ENCODE measurements around the gene POLR3GL.

Gene POLR3GL

GRCh38 chr1:145980457-145980994 is 16.0 kb downstream of the POLR3GL start:
- Histone ChIP-seq H3K27me3 (replicated peaks; ENCODE audit: control insufficient read depth, insufficient read depth, low read length, poor library complexity, severe bottlenecking) (no peaks in the 10 kb centered on the region), H3K9me3 (ENCODE audit: control insufficient read depth, low read length) (no peaks in the 10 kb centered on the region), H3K27ac (ENCODE audit: insufficient read depth, low read length, poor library complexity, severe bottlenecking) (peak overlapping the region; percentile 92), H3K4me1 (ENCODE audit: control insufficient read depth, insufficient read depth, low read length, poor library complexity, severe bottlenecking) (peaks cover 80% of the 10 kb centered on the region), H3K4me3 (ENCODE audit: insufficient read depth, low read depth, low read length, poor library complexity, severe bottlenecking) (peak overlapping the region; percentile 42), H3K36me3 (ENCODE audit: control insufficient read depth, insufficient read depth, low read length) (no peaks in the 10 kb centered on the region)
- no peak for DNase-seq

DNA sequence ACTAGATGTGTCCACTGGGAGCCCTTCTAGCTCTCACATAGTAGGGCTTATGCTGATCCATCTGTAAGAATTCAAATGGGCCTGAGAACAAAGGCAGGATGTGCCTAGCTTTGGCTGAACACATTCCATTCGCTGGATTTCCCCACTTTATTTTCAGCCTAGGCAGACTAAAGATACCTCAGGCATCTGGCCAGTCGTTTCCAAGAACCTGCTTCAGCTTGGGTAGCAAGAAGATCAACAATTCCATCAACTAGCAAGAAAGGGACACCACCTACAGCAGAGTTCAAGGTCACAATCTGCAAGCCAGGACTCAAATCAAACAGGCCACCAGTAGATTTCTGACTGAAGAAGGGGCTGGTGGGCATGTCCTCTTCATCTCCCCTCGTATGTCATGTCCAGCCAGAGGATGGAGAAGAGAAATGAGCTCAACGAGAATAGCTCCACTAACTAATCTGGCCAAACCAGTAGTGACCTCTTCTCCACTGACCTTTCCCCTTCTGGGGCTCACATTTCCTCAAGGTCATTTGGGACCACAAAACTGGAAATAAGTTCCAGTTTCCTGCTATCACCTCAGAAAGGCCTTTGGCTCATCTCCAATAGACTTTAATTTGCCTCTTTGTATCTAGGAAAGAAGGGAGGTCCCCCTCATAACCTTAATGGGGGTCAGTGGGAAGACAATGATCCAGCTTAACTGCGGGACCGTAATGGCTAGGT is 17.7 kb downstream of the POLR3GL start:
- Histone ChIP-seq H3K4me1 (ENCODE audit: control insufficient read depth, insufficient read depth, low read length, poor library complexity, severe bottlenecking) (peaks cover 85% of the 10 kb centered on the region), H3K4me3 (ENCODE audit: insufficient read depth, low read depth, low read length, poor library complexity, severe bottlenecking) (no peak overlapping the region), H3K9me3 (ENCODE audit: control insufficient read depth, low read length) (no peaks in the 10 kb centered on the region), H3K36me3 (ENCODE audit: control insufficient read depth, insufficient read depth, low read length) (no peaks in the 10 kb centered on the region), H3K27me3 (replicated peaks; ENCODE audit: control insufficient read depth, insufficient read depth, low read length, poor library complexity, severe bottlenecking) (no peaks in the 10 kb centered on the region), H3K27ac (ENCODE audit: insufficient read depth, low read length, poor library complexity, severe bottlenecking) (peak overlapping the region; percentile 46)
- DNase-seq, result no peak

- peaks cover 77% of the 10 kb centered on the region for H3K4me1 ChIP-seq (ENCODE audit: control insufficient read depth, insufficient read depth, low read length, poor library complexity, severe bottlenecking)
- DNase-seq, result no peak
- H3K4me3 ChIP-seq (ENCODE audit: insufficient read depth, low read depth, low read length, poor library complexity, severe bottlenecking), result no peak overlapping the region
- no peaks in the 10 kb centered on the region for H3K36me3 ChIP-seq (ENCODE audit: control insufficient read depth, insufficient read depth, low read length)
- H3K27me3 ChIP-seq (replicated peaks; ENCODE audit: control insufficient read depth, insufficient read depth, low read length, poor library complexity, severe bottlenecking), result no peaks in the 10 kb centered on the region
- H3K9me3 ChIP-seq (ENCODE audit: control insufficient read depth, low read length), result no peaks in the 10 kb centered on the region
- H3K27ac ChIP-seq (ENCODE audit: insufficient read depth, low read length, poor library complexity, severe bottlenecking), result peak overlapping the region; percentile 46
These were observed 18.8 kb downstream of the POLR3GL start for GRCh38 chr1:145983206-145983675.

DNA sequence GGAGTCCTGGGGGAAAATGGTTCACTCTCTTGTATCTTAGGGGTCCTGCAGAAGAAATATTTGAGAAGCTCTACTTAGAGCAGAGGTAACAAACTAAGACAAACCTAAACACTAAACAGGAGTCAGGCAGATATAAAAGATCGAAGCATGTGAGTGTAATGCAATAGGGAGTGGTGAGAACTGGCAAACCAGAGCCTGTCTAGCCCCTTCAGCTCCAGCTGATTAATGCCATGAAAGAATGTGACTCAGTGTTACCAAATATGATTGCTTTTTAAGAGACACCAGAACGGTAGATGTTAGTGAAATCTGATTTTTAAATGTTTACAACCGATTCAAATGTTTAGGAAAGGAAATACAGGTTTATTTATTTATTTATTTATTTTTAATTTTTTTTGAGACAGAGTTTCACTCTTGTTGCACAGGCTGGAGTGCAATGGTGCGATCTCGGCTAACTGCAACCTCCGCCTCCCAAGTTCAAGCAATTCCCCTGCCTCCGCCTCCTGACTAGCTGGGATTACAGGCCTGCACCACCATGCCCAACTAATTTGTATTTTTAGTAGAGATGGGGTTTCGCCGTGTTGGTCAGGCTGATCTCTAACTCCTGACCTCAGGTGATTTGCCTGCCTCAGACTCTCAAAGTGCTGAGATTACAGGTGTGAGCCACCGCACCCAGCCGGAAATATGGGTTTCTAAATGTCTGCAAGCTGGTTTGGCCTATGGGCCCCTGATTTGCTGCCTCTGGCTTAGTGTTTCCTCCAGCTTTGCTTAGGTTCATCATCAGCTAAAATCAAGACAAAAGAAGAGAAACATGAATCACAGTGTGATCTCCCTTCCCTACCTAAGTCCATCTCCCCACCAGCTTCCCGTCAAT is 19.7 kb downstream of the POLR3GL start:
- H3K36me3 ChIP-seq (ENCODE audit: control insufficient read depth, insufficient read depth, low read length), result no peaks in the 10 kb centered on the region
- H3K4me1 ChIP-seq (ENCODE audit: control insufficient read depth, insufficient read depth, low read length, poor library complexity, severe bottlenecking), result peaks cover 68% of the 10 kb centered on the region
- H3K9me3 ChIP-seq (ENCODE audit: control insufficient read depth, low read length), result no peaks in the 10 kb centered on the region
- H3K27me3 ChIP-seq (replicated peaks; ENCODE audit: control insufficient read depth, insufficient read depth, low read length, poor library complexity, severe bottlenecking), result no peaks in the 10 kb centered on the region
- no peak overlapping the region for H3K4me3 ChIP-seq (ENCODE audit: insufficient read depth, low read depth, low read length, poor library complexity, severe bottlenecking)
- peak overlapping the region; percentile 45 for H3K27ac ChIP-seq (ENCODE audit: insufficient read depth, low read length, poor library complexity, severe bottlenecking)
- DNase-seq, result peak; percentile 34 to 48 (median 40)

DNA sequence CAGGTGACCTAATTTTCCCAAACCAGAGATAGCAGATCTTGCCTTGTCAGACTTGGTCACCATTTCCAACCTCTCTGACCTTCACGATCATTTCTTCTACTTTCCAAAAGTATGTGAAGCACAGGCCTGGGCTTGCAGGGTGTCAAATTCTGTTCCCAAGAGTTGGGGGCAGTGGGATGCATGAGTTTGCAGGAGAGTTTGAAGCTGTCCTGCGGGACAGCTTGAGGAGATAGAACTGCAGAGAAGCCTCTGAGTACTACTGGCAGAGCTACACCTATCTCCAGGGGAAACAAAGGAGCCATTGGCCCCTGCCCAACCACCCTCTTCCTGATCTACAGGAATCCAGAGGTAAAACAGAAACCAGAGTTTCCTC is 20.6 kb downstream of the POLR3GL start:
- H3K4me3 ChIP-seq (ENCODE audit: insufficient read depth, low read depth, low read length, poor library complexity, severe bottlenecking), result peak overlapping the region; percentile 16
- no peaks in the 10 kb centered on the region for H3K9me3 ChIP-seq (ENCODE audit: control insufficient read depth, low read length)
- H3K36me3 ChIP-seq (ENCODE audit: control insufficient read depth, insufficient read depth, low read length), result no peaks in the 10 kb centered on the region
- no peaks in the 10 kb centered on the region for H3K27me3 ChIP-seq (replicated peaks; ENCODE audit: control insufficient read depth, insufficient read depth, low read length, poor library complexity, severe bottlenecking)
- DNase-seq, result no peak
- peaks cover 61% of the 10 kb centered on the region for H3K4me1 ChIP-seq (ENCODE audit: control insufficient read depth, insufficient read depth, low read length, poor library complexity, severe bottlenecking)
- H3K27ac ChIP-seq (ENCODE audit: insufficient read depth, low read length, poor library complexity, severe bottlenecking), result peak overlapping the region; percentile 45

- Histone ChIP-seq H3K4me1 (ENCODE audit: control insufficient read depth, insufficient read depth, low read length, poor library complexity, severe bottlenecking) (peaks cover 54% of the 10 kb centered on the region), H3K9me3 (ENCODE audit: control insufficient read depth, low read length) (no peaks in the 10 kb centered on the region), H3K27me3 (replicated peaks; ENCODE audit: control insufficient read depth, insufficient read depth, low read length, poor library complexity, severe bottlenecking) (no peaks in the 10 kb centered on the region), H3K36me3 (ENCODE audit: control insufficient read depth, insufficient read depth, low read length) (no peaks in the 10 kb centered on the region), H3K27ac (ENCODE audit: insufficient read depth, low read length, poor library complexity, severe bottlenecking) (peak overlapping the region; percentile 45), H3K4me3 (ENCODE audit: insufficient read depth, low read depth, low read length, poor library complexity, severe bottlenecking) (peak overlapping the region; percentile 16)
- no peak for DNase-seq
These were observed 21.3 kb downstream of the POLR3GL start for GRCh38 chr1:145985502-145986439.

DNA sequence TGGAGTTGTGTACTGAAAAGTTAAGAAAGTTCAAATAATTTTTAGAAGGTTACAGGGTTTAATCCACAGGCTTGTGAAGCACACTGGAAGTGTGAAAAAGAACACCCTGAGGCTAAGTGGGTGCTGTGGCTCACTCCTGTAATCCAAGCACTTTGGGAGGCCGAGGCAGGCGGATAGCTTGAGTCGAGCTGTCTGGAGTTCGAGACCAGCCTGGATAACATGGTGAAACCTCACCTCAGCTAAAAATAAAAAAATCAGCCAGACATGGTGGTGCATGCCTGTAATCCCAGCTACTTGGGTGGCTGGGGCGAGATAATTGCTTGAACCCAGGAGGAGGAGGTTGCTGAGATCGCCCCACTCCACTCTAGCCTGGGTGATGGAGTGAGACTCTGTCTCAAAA is 22.1 kb downstream of the POLR3GL start:
- Histone ChIP-seq H3K36me3 (ENCODE audit: control insufficient read depth, insufficient read depth, low read length) (no peaks in the 10 kb centered on the region), H3K27me3 (replicated peaks; ENCODE audit: control insufficient read depth, insufficient read depth, low read length, poor library complexity, severe bottlenecking) (no peaks in the 10 kb centered on the region), H3K4me1 (ENCODE audit: control insufficient read depth, insufficient read depth, low read length, poor library complexity, severe bottlenecking) (peaks cover 47% of the 10 kb centered on the region), H3K27ac (ENCODE audit: insufficient read depth, low read length, poor library complexity, severe bottlenecking) (no peak overlapping the region), H3K9me3 (ENCODE audit: control insufficient read depth, low read length) (no peaks in the 10 kb centered on the region), H3K4me3 (ENCODE audit: insufficient read depth, low read depth, low read length, poor library complexity, severe bottlenecking) (no peak overlapping the region)
- DNase-seq, result no peak

DNA sequence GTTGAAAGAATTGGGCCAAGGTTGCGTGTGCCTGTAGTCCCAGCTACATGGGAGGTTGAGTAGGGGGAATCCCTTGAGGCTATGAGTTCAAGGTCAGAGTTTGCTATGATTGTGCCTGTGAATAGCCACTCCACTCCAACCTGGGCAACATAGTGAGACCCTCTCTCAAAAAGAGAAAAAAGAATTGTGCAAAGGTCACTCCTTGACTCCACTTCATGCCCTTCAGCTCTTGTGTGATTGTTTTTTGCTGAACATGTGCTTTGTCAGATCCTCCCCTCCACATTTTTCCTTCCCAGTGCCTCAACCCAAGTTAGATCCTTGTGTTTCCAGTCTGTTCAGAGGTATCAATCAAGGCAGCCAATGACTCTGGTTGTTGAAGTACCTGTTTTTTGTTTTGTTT is 23.4 kb downstream of the POLR3GL start:
- Histone ChIP-seq H3K9me3 (ENCODE audit: control insufficient read depth, low read length) (no peaks in the 10 kb centered on the region), H3K36me3 (ENCODE audit: control insufficient read depth, insufficient read depth, low read length) (peaks cover 2% of the 10 kb centered on the region), H3K27ac (ENCODE audit: insufficient read depth, low read length, poor library complexity, severe bottlenecking) (no peak overlapping the region), H3K4me3 (ENCODE audit: insufficient read depth, low read depth, low read length, poor library complexity, severe bottlenecking) (no peak overlapping the region), H3K27me3 (replicated peaks; ENCODE audit: control insufficient read depth, insufficient read depth, low read length, poor library complexity, severe bottlenecking) (no peaks in the 10 kb centered on the region), H3K4me1 (ENCODE audit: control insufficient read depth, insufficient read depth, low read length, poor library complexity, severe bottlenecking) (peaks cover 34% of the 10 kb centered on the region)
- no peak for DNase-seq

- no peaks in the 10 kb centered on the region for H3K27me3 ChIP-seq (replicated peaks; ENCODE audit: control insufficient read depth, insufficient read depth, low read length, poor library complexity, severe bottlenecking)
- peaks cover 35% of the 10 kb centered on the region for H3K4me1 ChIP-seq (ENCODE audit: control insufficient read depth, insufficient read depth, low read length, poor library complexity, severe bottlenecking)
- H3K4me3 ChIP-seq (ENCODE audit: insufficient read depth, low read depth, low read length, poor library complexity, severe bottlenecking), result no peak overlapping the region
- peaks cover 11% of the 10 kb centered on the region for H3K36me3 ChIP-seq (ENCODE audit: control insufficient read depth, insufficient read depth, low read length)
- H3K9me3 ChIP-seq (ENCODE audit: control insufficient read depth, low read length), result no peaks in the 10 kb centered on the region
- H3K27ac ChIP-seq (ENCODE audit: insufficient read depth, low read length, poor library complexity, severe bottlenecking), result no peak overlapping the region
- no peak for DNase-seq
These were observed 24.3 kb downstream of the POLR3GL start for GRCh38 chr1:145988773-145989172.

Measured in effector memory CD4-positive, alpha-beta T cell (primary cell).